Measurements from ENCODE around the gene TRIO. TPM values are rescaled to one million over a fixed set of nuclear protein-coding genes. Genes with fewer than 3 reads are reported as not detected.

Gene TRIO
- total and polyA plus RNA-seq, 8 donors = 84.4 to 151 (median 93.7) TPM

DNA sequence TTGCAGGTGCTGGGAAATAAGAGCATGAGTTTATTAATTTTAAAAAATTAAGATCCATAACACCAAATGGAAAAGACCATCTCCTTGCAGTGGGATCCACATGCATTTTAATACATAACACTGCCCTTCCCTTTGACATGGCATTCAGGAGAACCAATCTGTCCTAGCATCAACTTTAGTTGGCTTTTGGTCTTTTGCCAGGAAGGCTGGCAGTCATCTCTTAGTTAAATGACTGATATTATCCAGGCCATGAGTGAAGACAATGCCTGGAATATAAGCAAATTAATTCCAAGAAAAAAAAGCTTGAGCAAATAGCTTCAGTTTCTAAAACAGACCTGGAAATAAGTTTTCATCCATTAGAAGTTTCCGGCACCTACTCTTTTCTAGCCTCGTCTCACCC is 383.4 kb downstream of the TRIO start:
- Histone ChIP-seq H3K4me1 (no peaks in the 10 kb centered on the region), H3K36me3 (no peaks in the 10 kb centered on the region), H3K27me3 (no peaks in the 10 kb centered on the region), H3K27ac (no peak overlapping the region), H3K4me3 (no peak overlapping the region), H3K9me3 (no peaks in the 10 kb centered on the region)
- DNase-seq (no peak), ATAC-seq (no peak)
- intact Hi-C loops (cut with DNase I) = no loop called here
- no peak for TF ChIP-seq CTCF (IDR thresholded peaks at IDR 0.05)

DNA sequence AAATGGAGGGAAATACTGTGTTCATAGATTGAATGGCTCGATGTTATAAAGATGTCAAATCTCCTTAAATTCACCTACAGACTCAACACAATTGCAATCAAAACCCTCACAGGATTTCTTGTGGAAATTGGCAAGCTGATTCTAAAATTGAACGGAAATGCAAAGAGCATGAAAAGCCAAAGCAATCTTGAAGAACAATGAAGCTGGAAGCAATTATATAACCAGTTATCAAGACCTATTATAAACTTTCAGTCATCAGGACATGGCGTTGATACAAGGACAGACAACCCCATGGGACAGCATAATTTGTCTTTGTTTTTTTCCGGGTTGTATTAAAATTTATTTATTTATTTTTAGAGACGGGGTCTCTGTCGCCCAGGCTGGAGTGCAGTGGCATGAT is 385.0 kb downstream of the TRIO start:
- Histone ChIP-seq H3K27me3 (no peaks in the 10 kb centered on the region), H3K4me1 (no peaks in the 10 kb centered on the region), H3K4me3 (no peak overlapping the region), H3K27ac (no peak overlapping the region), H3K9me3 (no peaks in the 10 kb centered on the region), H3K36me3 (no peaks in the 10 kb centered on the region)
- no peak for TF ChIP-seq CTCF (IDR thresholded peaks at IDR 0.05)
- no peak for ATAC-seq
- no peak for DNase-seq
- intact Hi-C loops (cut with DNase I) = no loop called here

GRCh38 chr5:14528926-14529325 is 385.8 kb downstream of the TRIO start:
- Histone ChIP-seq H3K27ac (no peak overlapping the region), H3K9me3 (no peaks in the 10 kb centered on the region), H3K27me3 (no peaks in the 10 kb centered on the region), H3K4me1 (no peaks in the 10 kb centered on the region), H3K4me3 (no peak overlapping the region), H3K36me3 (no peaks in the 10 kb centered on the region)
- DNase-seq (no peak), ATAC-seq (no peak)
- no peak for TF ChIP-seq CTCF (IDR thresholded peaks at IDR 0.05)
- intact Hi-C loops (cut with DNase I) = no loop called here

- DNase-seq = peak in 1 of 4 donors; percentile 10
- intact Hi-C loops (cut with DNase I) = no loop called here
- no peak for TF ChIP-seq CTCF (IDR thresholded peaks at IDR 0.05)
Measured at GRCh38 chr5:14531668-14532067, 388.5 kb downstream of the TRIO start.

DNA sequence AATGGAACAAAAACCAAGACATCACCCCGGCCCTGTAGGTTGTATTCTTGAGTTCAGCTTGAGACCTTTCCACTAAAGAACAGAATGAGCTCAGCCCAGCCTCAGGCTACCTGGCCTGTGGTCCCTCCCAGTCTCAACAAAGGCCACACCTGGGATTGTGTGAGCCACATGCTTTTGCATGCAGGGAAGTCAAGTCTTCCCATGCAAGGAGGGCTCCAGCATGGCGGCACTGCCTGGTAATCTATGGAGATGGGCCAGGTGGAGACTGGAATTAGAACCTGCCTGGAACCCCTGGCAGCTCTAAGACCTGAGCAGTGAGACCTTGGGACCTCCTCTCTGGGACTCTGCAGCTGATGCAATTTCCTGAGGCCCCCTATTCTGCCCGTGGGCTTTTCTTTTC is 389.0 kb downstream of the TRIO start:
- H3K27ac ChIP-seq = no peak overlapping the region
- no peaks in the 10 kb centered on the region for H3K4me1 ChIP-seq
- H3K4me3 ChIP-seq = no peak overlapping the region
- intact Hi-C loops (cut with DNase I) = no loop called here
- no peak for TF ChIP-seq CTCF (IDR thresholded peaks at IDR 0.05)
- H3K27me3 ChIP-seq = no peaks in the 10 kb centered on the region
- H3K36me3 ChIP-seq = no peaks in the 10 kb centered on the region
- no peak for ATAC-seq
- H3K9me3 ChIP-seq = no peaks in the 10 kb centered on the region
- no peak for DNase-seq

More at GRCh38 chr5:14531668-14532067, 388.5 kb downstream of the TRIO start:
- Histone ChIP-seq H3K36me3 (no peaks in the 10 kb centered on the region), H3K4me1 (no peaks in the 10 kb centered on the region), H3K4me3 (no peak overlapping the region), H3K9me3 (no peaks in the 10 kb centered on the region), H3K27ac (no peak overlapping the region), H3K27me3 (no peaks in the 10 kb centered on the region)
- peak; percentile 86 for ATAC-seq

Measured in left lung (tissue), 10 donors.